GM23248 (cell line): ENCODE data around the gene PAPLN.

ENCODE experiments used
- EZH2 ChIP-seq: fragments of 200-600 bp; sonication (generic); IDR thresholded peaks from 2 replicates; pipeline ENCODE4 v1.6.1; 2018; ENCODE audit warnings: antibody characterized with exemption, mild to moderate bottlenecking; ENCODE audit not compliant: insufficient read depth, poor library complexity, severe bottlenecking
- EZH2phosphoT487 ChIP-seq: fragments of 200-600 bp; sonication (generic); IDR thresholded peaks from 2 replicates; pipeline ENCODE4 v1.6.1; 2018; ENCODE audit warnings: antibody characterized with exemption, moderate library complexity, mild to moderate bottlenecking, low read depth; ENCODE audit not compliant: insufficient read depth

DNA sequence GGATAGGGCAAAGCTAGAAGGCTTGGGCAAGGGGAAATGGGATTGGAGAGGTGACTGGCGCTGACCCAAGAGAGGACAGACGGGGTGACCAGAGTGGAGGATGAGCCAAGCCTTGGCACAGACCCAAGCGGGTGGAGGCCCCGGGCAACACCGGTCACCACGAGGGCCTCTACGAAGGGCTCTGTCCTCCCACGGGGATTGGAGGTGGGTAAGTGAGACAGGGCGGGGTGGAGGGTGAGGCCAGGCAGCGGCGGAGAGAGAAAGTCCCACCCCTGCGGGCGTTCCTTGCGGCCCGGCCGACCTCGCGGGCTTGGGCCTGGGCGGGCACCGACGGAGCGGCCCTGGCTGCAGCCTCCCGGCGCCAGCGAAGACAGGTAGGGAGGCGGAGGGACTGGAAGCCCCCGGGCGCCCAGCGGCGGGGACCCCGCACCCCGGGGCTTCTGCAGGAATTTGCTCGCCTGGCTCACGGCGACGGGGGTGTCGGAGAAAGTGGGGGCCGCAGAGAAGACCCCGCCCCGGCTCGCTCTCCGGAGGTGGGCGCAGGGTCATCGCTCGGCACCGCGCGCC, at the start of gene PAPLN:
- TF ChIP-seq EZH2 (no peak), EZH2phosphoT487 (no peak)
